WERI-Rb-1 (cell line): Measurements from ENCODE around the gene MOB2.

Source experiments
- DNase-seq: peaks from one replicate; pipeline ENCODE4 v3.0.0-alpha.2; 2020
- H3K27ac ChIP-seq: fragments of 250-450 bp; sonication (Bioruptor Pico); 2 replicates; pipeline ENCODE4 v1.5.1; 2020; ENCODE audit warnings: mild to moderate bottlenecking, moderate library complexity
- H3K27me3 ChIP-seq: fragments of 250-450 bp; sonication (Bioruptor Pico); 2 replicates; pipeline ENCODE4 v1.5.1; 2021; ENCODE audit warnings: mild to moderate bottlenecking, low read depth, moderate library complexity; ENCODE audit not compliant: insufficient read depth, severe bottlenecking
- H3K36me3 ChIP-seq: fragments of 250-450 bp; sonication (Bioruptor Pico); 2 replicates; pipeline ENCODE4 v1.5.1; 2020; ENCODE audit warnings: mild to moderate bottlenecking, moderate library complexity
- H3K4me3 ChIP-seq: 2 replicates; pipeline ENCODE4 v1.5.1; 2011; ENCODE audit warnings: low read depth, mild to moderate bottlenecking, control low read depth, low read length
- H3K9me3 ChIP-seq: fragments of 250-450 bp; sonication (Bioruptor Pico); 2 replicates; pipeline ENCODE4 v1.5.1; 2021; ENCODE audit warnings: mild to moderate bottlenecking, moderate library complexity; ENCODE audit not compliant: severe bottlenecking
- CTCF ChIP-seq: IDR thresholded peaks from 2 replicates; pipeline ENCODE4 v1.5.1; 2011; ENCODE audit warnings: low read depth, mild to moderate bottlenecking, control low read depth, inconsistent platforms, low read length

MOB2 gene

DNA sequence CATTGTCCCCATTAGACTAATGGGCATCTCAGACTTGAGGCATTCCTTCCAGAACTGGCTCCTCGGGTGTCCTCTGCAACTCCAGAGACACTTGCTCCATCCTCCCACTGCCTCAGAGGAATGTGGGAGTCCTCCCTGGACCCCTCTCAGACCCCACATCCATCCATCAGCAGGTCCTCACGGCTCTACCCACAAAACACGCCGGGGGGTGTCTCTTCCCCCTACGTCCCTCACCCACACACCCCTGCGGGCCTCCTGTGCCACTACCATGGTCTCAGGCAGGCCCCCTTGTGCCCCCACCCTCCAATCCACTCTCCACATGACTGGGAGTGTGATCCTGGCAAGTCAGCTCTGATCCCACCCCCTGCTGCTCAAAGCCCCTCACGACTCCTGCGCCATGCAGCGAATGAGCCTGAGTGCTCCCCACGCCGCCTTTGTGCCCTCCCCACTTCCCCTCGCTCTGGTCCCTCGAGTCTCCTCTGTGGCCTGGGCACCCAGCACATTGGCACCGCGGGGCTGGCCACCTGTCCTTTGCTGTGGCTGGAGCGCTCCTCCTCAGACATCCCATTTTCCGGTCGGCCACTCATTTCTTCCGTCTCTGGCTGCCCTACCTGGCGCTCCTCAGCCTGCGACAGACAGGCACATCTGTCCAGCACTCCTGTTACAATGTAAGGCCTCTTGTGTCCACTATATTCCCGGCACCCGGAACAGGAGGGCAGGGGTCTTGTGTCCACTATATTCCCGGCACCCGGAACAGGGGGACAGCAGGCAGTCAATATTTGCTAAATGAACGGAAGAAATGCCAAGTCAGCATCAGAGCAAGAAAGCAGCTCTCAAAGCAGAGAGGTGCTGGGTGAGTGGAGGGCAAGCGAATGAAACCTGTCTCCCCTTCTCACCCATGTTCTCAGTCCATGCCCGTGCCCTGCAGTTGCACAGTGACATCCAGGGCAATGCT is 14.2 kb upstream of the MOB2 start:
- Histone ChIP-seq H3K27ac (no peak overlapping the region), H3K36me3 (no peaks in the 10 kb centered on the region), H3K9me3 (no peaks in the 10 kb centered on the region), H3K27me3 (no peaks in the 10 kb centered on the region), H3K4me3 (no peak overlapping the region)
- no peak for DNase-seq
- no peak for TF ChIP-seq CTCF

DNA sequence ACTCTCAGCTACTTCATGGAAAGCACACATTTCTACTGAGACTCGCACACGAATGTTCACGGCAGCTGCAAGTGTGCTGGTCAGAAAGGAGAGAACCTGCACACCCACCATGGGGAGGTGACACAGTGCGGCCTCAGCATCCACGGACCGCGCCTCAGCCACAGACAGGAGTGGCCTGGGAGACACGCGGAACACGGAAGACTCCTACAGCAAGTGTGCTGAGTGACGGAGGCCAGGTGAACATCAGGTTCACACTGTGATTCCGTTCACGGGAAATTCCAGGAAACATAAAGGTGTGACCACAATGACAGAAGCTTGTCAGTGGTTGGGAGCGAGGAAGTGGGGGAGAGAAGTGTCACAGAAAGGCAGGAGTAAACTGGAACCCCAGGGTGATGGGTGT is 13.3 kb upstream of the MOB2 start:
- no peak for TF ChIP-seq CTCF
- H3K27me3 ChIP-seq: no peaks in the 10 kb centered on the region
- H3K9me3 ChIP-seq: no peaks in the 10 kb centered on the region
- H3K36me3 ChIP-seq: no peaks in the 10 kb centered on the region
- no peak overlapping the region for H3K27ac ChIP-seq
- DNase-seq: no peak
- no peak overlapping the region for H3K4me3 ChIP-seq

- no peaks in the 10 kb centered on the region for H3K36me3 ChIP-seq
- no peak overlapping the region for H3K4me3 ChIP-seq
- no peaks in the 10 kb centered on the region for H3K9me3 ChIP-seq
- no peaks in the 10 kb centered on the region for H3K27me3 ChIP-seq
- no peak overlapping the region for H3K27ac ChIP-seq
- TF ChIP-seq CTCF: no peak
- DNase-seq: no peak
Measured at GRCh38 chr11:1499261-1499890, 12.8 kb upstream of the MOB2 start.

- Histone ChIP-seq H3K27me3 (no peaks in the 10 kb centered on the region), H3K9me3 (no peaks in the 10 kb centered on the region), H3K36me3 (no peaks in the 10 kb centered on the region), H3K4me3 (no peak overlapping the region), H3K27ac (no peak overlapping the region)
- DNase-seq: no peak
- no peak for TF ChIP-seq CTCF
Measured at GRCh38 chr11:1498262-1498661, 11.7 kb upstream of the MOB2 start.

GRCh38 chr11:1497600-1497999 is 11.0 kb upstream of the MOB2 start:
- no peak overlapping the region for H3K27ac ChIP-seq
- no peak overlapping the region for H3K4me3 ChIP-seq
- H3K9me3 ChIP-seq: no peaks in the 10 kb centered on the region
- TF ChIP-seq CTCF: no peak
- no peaks in the 10 kb centered on the region for H3K27me3 ChIP-seq
- H3K36me3 ChIP-seq: no peaks in the 10 kb centered on the region
- DNase-seq: no peak

DNA sequence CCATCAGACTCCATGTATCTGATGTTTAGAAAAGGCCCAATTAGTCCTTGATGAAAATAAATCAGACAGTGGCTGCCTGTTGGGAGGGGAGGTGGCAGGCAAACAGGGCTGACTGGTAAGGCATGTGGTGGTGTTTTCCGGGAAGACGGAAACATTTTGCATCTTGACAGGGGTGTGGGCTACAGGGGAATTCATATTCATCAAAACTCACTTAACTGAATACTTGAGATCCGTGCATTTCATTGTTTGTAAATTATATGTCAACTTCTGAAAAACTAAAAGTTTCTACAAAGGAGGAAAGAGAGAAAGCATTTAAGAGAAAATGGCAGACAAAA is 10.1 kb upstream of the MOB2 start:
- DNase-seq: no peak
- no peak overlapping the region for H3K27ac ChIP-seq
- no peak for TF ChIP-seq CTCF

More for the DNA sequence above, 10.1 kb upstream of the MOB2 start:
- Histone ChIP-seq H3K9me3 (no peaks in the 10 kb centered on the region), H3K27me3 (no peaks in the 10 kb centered on the region), H3K36me3 (no peaks in the 10 kb centered on the region), H3K4me3 (no peak overlapping the region)
